Immature natural killer cell (primary cell): ENCODE data around the gene TMIGD3. TPM values are rescaled to one million over a fixed set of nuclear protein-coding genes. Genes with fewer than 3 reads are reported as not detected.

ENCODE experiments used
- DNase-seq, 3 donors: peaks; one replicate each; pipeline ENCODE4 v3.0.0; 2022; ENCODE audit warnings: mixed read lengths in 1 of 3
- H3K27ac Mint-ChIP-seq, 6 donors: one replicate each; pipeline ENCODE4 v1.8.0; 2020; ENCODE audit warnings: mixed read lengths in 6 of 6, mild to moderate bottlenecking in 5 of 6, inconsistent platforms in 4 of 6, moderate library complexity in 3 of 6
- H3K27me3 Mint-ChIP-seq, 3 donors: one replicate each; pipeline ENCODE4 v1.8.0; 2020 to 2021; ENCODE audit warnings: low read depth in 3 of 3, mild to moderate bottlenecking in 3 of 3, mixed read lengths in 3 of 3, moderate library complexity in 3 of 3, inconsistent platforms in 1 of 3
- H3K36me3 Mint-ChIP-seq, 3 donors: one replicate each; pipeline ENCODE4 v1.8.0; 2020; ENCODE audit warnings: mixed read lengths in 3 of 3, inconsistent platforms in 2 of 3, mild to moderate bottlenecking in 2 of 3
- H3K4me1 Mint-ChIP-seq, 2 donors: one replicate each; pipeline ENCODE4 v1.8.0; 2020; ENCODE audit warnings: inconsistent platforms in 2 of 2, mild to moderate bottlenecking in 2 of 2, mixed read lengths in 2 of 2, moderate library complexity in 1 of 2
- H3K4me3 Mint-ChIP-seq, 5 donors: one replicate each; pipeline ENCODE4 v1.8.0; 2020; ENCODE audit warnings: mild to moderate bottlenecking in 5 of 5, mixed read lengths in 5 of 5, inconsistent platforms in 3 of 5, moderate library complexity in 3 of 5
- H3K9me3 Mint-ChIP-seq, 6 donors: one replicate each; pipeline ENCODE4 v1.8.0; 2020; ENCODE audit warnings: mild to moderate bottlenecking in 6 of 6, mixed read lengths in 6 of 6, inconsistent platforms in 4 of 6, moderate library complexity in 3 of 6
- polyA plus RNA-seq, 3 donors: library from polyadenylated mRNA; unstranded; fragments of 300-500 nt; fragmentation: Illumina TruSeq; gene quantifications; one replicate each; pipeline ENCODE4 v1.2.3, GENCODE V29; 2021

Gene TMIGD3
- polyA plus RNA-seq, 3 donors from 2014 or later = not detected

GRCh38 chr1:111499026-111499785 lies 4.2 kb downstream of the TMIGD3 start:
- no peak overlapping the region for H3K27ac Mint-ChIP-seq
- peaks cover 0 to 7% (median 6%) of the 10 kb centered on the region in 3 donors for H3K36me3 Mint-ChIP-seq
- no peak for DNase-seq
- peaks cover 7 to 12% of the 10 kb centered on the region in 2 donors for H3K4me1 Mint-ChIP-seq
- peaks cover 0 to 5% (median under 1%) of the 10 kb centered on the region in 6 donors for H3K9me3 Mint-ChIP-seq
- H3K4me3 Mint-ChIP-seq = no peak overlapping the region
- H3K27me3 Mint-ChIP-seq = peaks cover 2 to 6% (median 2%) of the 10 kb centered on the region in 3 donors

DNA sequence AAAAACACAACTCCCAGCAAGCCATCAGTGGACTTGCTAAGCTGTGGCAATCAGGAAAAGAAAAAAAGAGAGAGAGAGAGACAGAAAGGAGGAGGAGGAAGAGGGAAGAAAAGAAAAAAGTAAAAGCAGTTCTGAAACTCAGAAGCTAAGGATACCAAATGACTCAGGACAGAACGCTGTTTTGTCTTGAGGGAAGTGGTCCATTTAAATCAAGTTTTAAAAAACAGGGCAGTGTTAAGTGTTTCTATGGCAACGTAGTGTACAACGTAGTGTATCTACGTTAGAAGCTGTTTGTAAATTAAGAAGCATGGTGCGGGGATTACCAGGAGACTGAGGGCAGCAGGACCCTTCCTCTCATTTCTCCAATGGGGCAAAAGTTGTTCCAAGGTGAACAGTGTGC lies 5.8 kb downstream of the TMIGD3 start:
- peaks cover 0 to 8% (median 6%) of the 10 kb centered on the region in 3 donors for H3K36me3 Mint-ChIP-seq
- no peak overlapping the region for H3K4me3 Mint-ChIP-seq
- no peak overlapping the region for H3K27ac Mint-ChIP-seq
- no peak for DNase-seq
- peaks cover under 1 to 4% of the 10 kb centered on the region in 2 donors for H3K4me1 Mint-ChIP-seq
- peaks cover 0 to 5% (median under 1%) of the 10 kb centered on the region in 6 donors for H3K9me3 Mint-ChIP-seq
- H3K27me3 Mint-ChIP-seq = peaks cover 2 to 6% (median 4%) of the 10 kb centered on the region in 3 donors

DNA sequence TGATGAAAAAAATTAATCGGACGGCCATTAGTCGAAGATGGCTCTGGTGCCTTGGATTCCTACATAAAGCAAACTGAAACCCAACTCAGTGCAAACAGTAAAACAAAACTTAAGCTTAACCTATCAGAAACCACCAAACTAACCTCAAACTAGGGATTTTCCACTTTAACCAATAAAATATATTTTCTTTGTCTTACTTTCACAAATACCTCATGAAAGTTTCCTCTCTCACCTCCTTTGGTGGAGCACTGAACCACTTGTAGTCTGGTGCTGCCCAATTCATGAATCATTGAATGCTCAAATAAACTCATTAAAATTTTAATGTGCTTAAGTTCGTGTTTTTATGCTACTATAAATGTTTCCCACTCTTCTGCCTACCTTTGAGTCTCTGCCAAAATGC lies 7.0 kb downstream of the TMIGD3 start:
- Mint-ChIP-seq H3K27me3 (peaks cover 2 to 6% (median 4%) of the 10 kb centered on the region in 3 donors), H3K9me3 (peaks cover 0 to 5% (median under 1%) of the 10 kb centered on the region in 6 donors), H3K4me1 (peaks cover 0 to 4% of the 10 kb centered on the region in 2 donors), H3K4me3 (no peak overlapping the region), H3K27ac (no peak overlapping the region), H3K36me3 (peaks cover 0 to 8% (median 6%) of the 10 kb centered on the region in 3 donors)
- DNase-seq = no peak

GRCh38 chr1:111491070-111491469 lies 12.4 kb downstream of the TMIGD3 start:
- Mint-ChIP-seq H3K4me3 (no peak overlapping the region), H3K27me3 (peaks cover 0 to 4% (median 2%) of the 10 kb centered on the region in 3 donors), H3K27ac (no peak overlapping the region), H3K9me3 (peaks cover 0 to 2% (median 0%) of the 10 kb centered on the region in 6 donors), H3K36me3 (peaks cover 0 to 4% (median 0%) of the 10 kb centered on the region in 3 donors), H3K4me1 (no peaks in the 10 kb centered on the region)
- DNase-seq = no peak

DNA sequence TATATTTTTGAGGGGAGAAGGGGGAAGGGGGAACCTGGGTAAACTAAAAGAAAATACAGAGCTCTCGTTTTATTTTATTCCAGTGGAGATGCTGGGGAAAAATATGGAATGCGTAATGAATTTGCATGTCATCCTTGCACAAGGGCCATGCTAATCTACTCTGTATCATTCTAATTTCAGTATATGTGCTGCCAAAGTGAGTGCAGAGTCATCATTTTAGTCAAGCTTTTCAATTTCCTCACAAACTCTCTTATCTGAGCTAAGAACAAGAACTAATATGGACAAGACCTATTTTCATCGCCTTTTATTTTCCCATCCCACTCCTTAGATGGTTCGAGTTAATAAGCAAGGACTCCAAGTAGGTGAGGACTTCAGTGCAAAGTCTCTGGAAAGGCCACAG lies 13.2 kb downstream of the TMIGD3 start:
- Mint-ChIP-seq H3K4me1 (no peaks in the 10 kb centered on the region), H3K4me3 (no peak overlapping the region), H3K27me3 (peaks cover 0 to 4% (median 0%) of the 10 kb centered on the region in 3 donors), H3K27ac (no peak overlapping the region), H3K36me3 (peaks cover 0 to 4% (median 0%) of the 10 kb centered on the region in 3 donors), H3K9me3 (no peaks in the 10 kb centered on the region)
- no peak for DNase-seq

GRCh38 chr1:111489604-111490003 lies 13.8 kb downstream of the TMIGD3 start:
- Mint-ChIP-seq H3K9me3 (no peaks in the 10 kb centered on the region), H3K27ac (no peak overlapping the region), H3K27me3 (peaks cover 0 to 4% (median 0%) of the 10 kb centered on the region in 3 donors), H3K36me3 (peaks cover 0 to 4% (median 0%) of the 10 kb centered on the region in 3 donors), H3K4me3 (no peak overlapping the region), H3K4me1 (peaks cover 2 to 3% of the 10 kb centered on the region in 2 donors)
- DNase-seq = no peak

GRCh38 chr1:111488669-111489068 lies 14.8 kb downstream of the TMIGD3 start:
- no peaks in the 10 kb centered on the region for H3K36me3 Mint-ChIP-seq
- no peak overlapping the region for H3K27ac Mint-ChIP-seq
- H3K4me3 Mint-ChIP-seq = no peak overlapping the region
- H3K27me3 Mint-ChIP-seq = no peaks in the 10 kb centered on the region
- no peak for DNase-seq
- no peaks in the 10 kb centered on the region for H3K9me3 Mint-ChIP-seq
- peaks cover 7 to 12% of the 10 kb centered on the region in 2 donors for H3K4me1 Mint-ChIP-seq

- peaks cover 0 to 1% (median 0%) of the 10 kb centered on the region in 3 donors for H3K27me3 Mint-ChIP-seq
- H3K36me3 Mint-ChIP-seq = no peaks in the 10 kb centered on the region
- DNase-seq = no peak
- peaks cover 7 to 22% of the 10 kb centered on the region in 2 donors for H3K4me1 Mint-ChIP-seq
- H3K9me3 Mint-ChIP-seq = no peaks in the 10 kb centered on the region
- H3K27ac Mint-ChIP-seq = no peak overlapping the region
- no peak overlapping the region for H3K4me3 Mint-ChIP-seq
These were observed 16.3 kb downstream of the TMIGD3 start for GRCh38 chr1:111487133-111487532.

GRCh38 chr1:111486431-111486830 lies 17.0 kb downstream of the TMIGD3 start:
- Mint-ChIP-seq H3K9me3 (no peaks in the 10 kb centered on the region), H3K36me3 (no peaks in the 10 kb centered on the region), H3K27ac (no peak overlapping the region), H3K4me1 (peaks cover 10 to 28% of the 10 kb centered on the region in 2 donors), H3K27me3 (peaks cover 0 to 1% (median 0%) of the 10 kb centered on the region in 3 donors), H3K4me3 (no peak overlapping the region)
- no peak for DNase-seq

DNA sequence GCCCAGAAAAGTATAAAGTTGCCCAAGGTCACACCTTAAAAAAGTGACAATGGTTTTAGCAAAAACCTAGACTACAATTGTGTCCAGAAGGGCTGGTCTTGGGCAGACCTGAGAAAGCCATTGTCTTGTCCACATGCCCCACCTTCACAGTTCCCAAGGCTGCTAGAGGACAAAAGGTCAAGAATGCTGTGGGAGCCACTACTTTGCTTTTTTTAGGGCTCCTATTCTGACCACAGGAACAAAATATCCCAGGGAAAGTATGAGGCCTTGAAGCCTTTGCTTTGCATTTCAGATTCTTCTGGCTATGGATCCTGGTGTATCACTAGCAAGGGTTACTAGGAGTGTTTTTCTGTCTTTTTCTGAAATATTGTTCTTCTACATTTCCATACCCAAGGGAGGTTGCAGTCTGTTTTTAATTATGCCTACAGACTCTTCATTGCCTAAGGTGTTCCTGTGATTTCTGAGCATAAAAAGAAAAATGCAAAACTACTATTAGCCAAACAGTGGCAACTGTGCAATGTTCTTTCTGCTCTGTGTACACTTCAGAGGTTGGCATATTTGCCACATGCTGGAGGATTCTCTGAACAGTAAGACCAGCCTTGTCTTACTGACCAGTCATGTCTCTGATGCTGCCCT lies 18.9 kb downstream of the TMIGD3 start:
- Mint-ChIP-seq H3K4me1 (peaks cover 10 to 31% of the 10 kb centered on the region in 2 donors), H3K27ac (peak overlapping the region in 3 of 6 donors; percentile 27 to 55 (median 45)), H3K27me3 (peaks cover 0 to 1% (median 0%) of the 10 kb centered on the region in 3 donors), H3K36me3 (no peaks in the 10 kb centered on the region), H3K9me3 (no peaks in the 10 kb centered on the region), H3K4me3 (no peak overlapping the region)
- no peak for DNase-seq

DNA sequence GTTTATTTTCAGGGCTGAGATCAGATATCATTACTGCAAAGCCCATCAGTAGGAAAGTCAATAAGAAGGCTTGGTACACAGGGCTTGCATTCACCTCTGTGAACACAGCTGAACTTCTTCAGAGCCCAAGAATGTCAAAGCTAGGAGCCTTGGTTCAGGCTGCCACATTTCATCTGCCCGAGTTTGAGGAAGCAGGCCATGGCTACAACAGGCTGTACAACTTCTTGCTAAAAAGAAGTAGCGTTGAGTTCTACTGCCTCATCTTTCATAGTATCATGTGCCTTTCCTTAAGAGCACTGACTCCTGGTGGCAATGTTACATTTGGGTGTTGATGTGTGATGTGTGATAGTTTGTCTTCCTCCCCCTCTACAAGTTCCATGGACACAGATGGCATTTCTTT lies 19.6 kb downstream of the TMIGD3 start:
- H3K27ac Mint-ChIP-seq = peak overlapping the region in 2 of 6 donors; percentile 27 to 55
- no peaks in the 10 kb centered on the region for H3K9me3 Mint-ChIP-seq
- no peak for DNase-seq
- H3K27me3 Mint-ChIP-seq = peaks cover 0 to 1% (median 0%) of the 10 kb centered on the region in 3 donors
- peaks cover 10 to 31% of the 10 kb centered on the region in 2 donors for H3K4me1 Mint-ChIP-seq
- no peak overlapping the region for H3K4me3 Mint-ChIP-seq
- H3K36me3 Mint-ChIP-seq = no peaks in the 10 kb centered on the region

DNA sequence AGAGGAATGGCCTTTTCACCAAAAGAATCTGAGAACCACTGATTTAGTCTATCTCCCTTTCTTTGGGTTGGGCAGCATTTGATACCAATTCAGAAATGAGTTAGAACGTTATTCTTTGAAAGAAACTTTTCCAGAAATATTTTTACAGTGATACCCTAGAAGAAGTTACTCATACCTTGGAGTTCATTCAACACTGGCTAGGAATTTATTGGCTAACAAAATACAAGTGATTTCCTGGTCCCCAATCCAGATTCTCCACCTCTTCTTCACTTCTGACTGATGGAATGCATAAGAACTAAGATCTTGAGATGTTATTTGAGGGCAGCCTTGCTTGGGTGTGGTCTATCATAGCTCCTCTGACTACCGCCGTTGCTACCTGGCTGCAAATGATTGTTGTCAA lies 20.3 kb downstream of the TMIGD3 start:
- H3K4me3 Mint-ChIP-seq = no peak overlapping the region
- H3K27ac Mint-ChIP-seq = no peak overlapping the region
- no peak for DNase-seq
- no peaks in the 10 kb centered on the region for H3K9me3 Mint-ChIP-seq
- H3K36me3 Mint-ChIP-seq = peaks cover 4 to 7% (median 4%) of the 10 kb centered on the region in 3 donors
- peaks cover 0 to 1% (median 0%) of the 10 kb centered on the region in 3 donors for H3K27me3 Mint-ChIP-seq
- peaks cover 17 to 31% of the 10 kb centered on the region in 2 donors for H3K4me1 Mint-ChIP-seq

DNA sequence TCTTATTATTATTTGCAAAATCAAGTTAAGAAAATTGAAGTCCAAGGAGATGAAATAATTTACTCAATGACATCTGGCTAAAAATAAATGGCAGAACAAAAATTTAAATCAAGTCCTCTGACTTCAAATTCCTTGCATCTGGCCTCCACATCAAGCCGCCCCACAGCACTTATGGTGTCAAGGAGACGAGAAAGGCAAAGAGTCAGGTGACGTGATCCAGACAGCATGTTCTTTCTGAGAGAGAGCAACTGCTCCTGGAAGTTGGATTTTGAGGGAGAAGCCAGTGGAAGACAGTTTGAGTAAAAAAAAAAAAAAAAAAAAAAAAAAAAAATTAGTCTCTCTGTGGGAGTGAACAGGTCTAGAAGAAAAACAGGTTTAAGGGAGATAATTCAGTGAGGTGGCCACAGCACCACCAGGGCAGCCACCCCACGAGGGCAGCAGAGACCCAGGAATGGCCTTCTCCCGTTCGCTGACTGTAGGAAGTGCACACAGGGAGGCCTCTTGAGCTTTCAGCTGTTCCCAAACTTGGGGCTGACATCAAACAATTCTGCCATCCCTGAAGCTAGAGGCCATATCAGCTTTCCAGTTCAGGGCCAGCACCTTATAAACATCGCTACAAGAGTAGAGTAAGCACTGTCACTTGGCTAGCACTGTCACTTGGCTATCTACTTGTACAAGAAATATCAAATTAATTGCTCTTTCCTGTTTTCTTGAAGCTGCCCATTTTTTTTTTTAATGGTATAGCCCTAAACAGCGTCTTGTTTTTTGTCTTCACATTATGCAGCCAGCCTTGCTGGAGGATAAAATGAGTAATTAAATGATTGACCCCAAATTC lies 21.8 kb downstream of the TMIGD3 start:
- H3K27ac Mint-ChIP-seq = no peak overlapping the region
- H3K4me1 Mint-ChIP-seq = peaks cover 31 to 32% of the 10 kb centered on the region in 2 donors
- peaks cover 10 to 21% (median 10%) of the 10 kb centered on the region in 3 donors for H3K36me3 Mint-ChIP-seq

More for the DNA sequence above, 21.8 kb downstream of the TMIGD3 start:
- Mint-ChIP-seq H3K27me3 (peaks cover 0 to 2% (median 1%) of the 10 kb centered on the region in 3 donors), H3K4me3 (no peak overlapping the region), H3K9me3 (no peaks in the 10 kb centered on the region)
- peak; percentile 45 to 51 (median 50) for DNase-seq
